Measurements from ENCODE around the gene CLRN3. TPM values are rescaled to one million over a fixed set of nuclear protein-coding genes. Genes with fewer than 3 reads are reported as not detected.

Gene CLRN3
- total and polyA plus RNA-seq, 9 of the 15 experiments (the other 6 are each of a cell fraction or from before 2014, with no cell fraction given), result not detected

DNA sequence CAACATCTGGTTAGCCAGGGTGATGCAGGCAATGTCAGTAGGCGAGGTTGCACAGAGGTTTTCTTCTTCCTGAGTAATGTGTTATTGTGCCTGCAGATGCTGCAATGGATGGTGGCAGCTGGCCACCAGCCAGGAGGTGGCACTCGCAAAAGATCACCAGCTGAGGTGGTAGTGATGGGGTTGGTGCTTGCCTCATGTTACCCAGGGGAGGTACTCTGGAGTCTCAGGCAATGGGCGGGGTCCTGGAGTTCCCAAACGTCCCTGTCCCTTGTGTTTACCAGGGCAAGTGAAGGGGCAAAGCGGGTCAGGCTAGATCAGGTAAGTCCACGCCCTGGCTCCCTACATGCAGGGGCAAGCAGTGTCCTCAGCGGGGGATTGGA lies 21.1 kb downstream of the CLRN3 start:
- Histone ChIP-seq H3K4me3 (no peak overlapping the region), H2AFZ (ENCODE audit: low read depth, low read length) (no peak overlapping the region), H3K9ac (ENCODE audit: insufficient read depth in 1 of 2, low read depth in 2 of 2, low read length in 2 of 2) (no peak overlapping the region), H3K4me1 (replicated peaks in 1 of 2; ENCODE audit: control insufficient read depth in 2 of 2, insufficient read depth in 2 of 2, low read length in 2 of 2) (no peaks in the 10 kb centered on the region), H3K36me3 (ENCODE audit: control insufficient read depth, insufficient read depth, low read length) (no peaks in the 10 kb centered on the region), H3K27me3 (ENCODE audit: control insufficient read depth in 2 of 2, insufficient read depth in 2 of 2, low read length in 2 of 2) (peaks cover 0 to 13% of the 10 kb centered on the region in 2 experiments; a peak in 2 of 5 replicates), H4K20me1 (replicated peaks; ENCODE audit: control insufficient read depth, insufficient read depth, low read length) (no peaks in the 10 kb centered on the region), H3K9me3 (replicated peaks; ENCODE audit: control insufficient read depth, insufficient read depth, low read depth, low read length) (no peaks in the 10 kb centered on the region), H3K27ac (ENCODE audit: extremely low read depth, low read depth, low read length) (no peak overlapping the region), H3K4me2 (ENCODE audit: insufficient read depth, low read length) (no peak overlapping the region), H3K9me1 (ENCODE audit: control insufficient read depth, insufficient read depth, low read length) (no peaks in the 10 kb centered on the region), H3K79me2 (ENCODE audit: control insufficient read depth, insufficient read depth, low read length) (no peaks in the 10 kb centered on the region)
- DNase-seq (ENCODE audit: extremely low read depth in 1 of 4, low spot score in 3 of 4), result no peak
- CTCF ChIA-PET (ENCODE audit: low intra/inter-chr PET ratio), result no interaction called here
- in situ Hi-C loops (cut with MboI), result no loop called here
- intact Hi-C loops (cut with micrococcal nuclease), result no loop called here
- 1% methylated on average over 6 of the region's 7 CpGs for WGBS (ENCODE audit: insufficient coverage, low coverage, missing lambda C conversion rate)
- POLR2A ChIA-PET, result no interaction called here
- FAIRE-seq, result no peak
- no peak for TF ChIP-seq CHD4 (IDR thresholded peaks at IDR 0.05; ENCODE audit: insufficient read depth, insufficient replicate concordance, low read depth, low read length, poor library complexity, severe bottlenecking)
- TF ChIP-seq, protein P1, sequence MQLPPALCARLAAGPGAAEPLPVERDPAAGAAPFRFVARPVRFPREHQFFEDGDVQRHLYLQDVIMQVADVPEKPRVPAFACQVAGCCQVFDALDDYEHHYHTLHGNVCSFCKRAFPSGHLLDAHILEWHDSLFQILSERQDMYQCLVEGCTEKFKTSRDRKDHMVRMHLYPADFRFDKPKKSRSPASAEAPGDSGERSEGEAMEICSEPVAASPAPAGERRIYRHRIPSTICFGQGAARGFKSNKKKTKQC (CRISPR knock-in tag; IDR thresholded peaks at IDR 0.05), result no peak
- TF ChIP-seq ZNF165 (CRISPR knock-in tag; IDR thresholded peaks at IDR 0.05; ENCODE audit: borderline replicate concordance), result no peak
- TF ChIP-seq RBM17 (IDR thresholded peaks at IDR 0.05; ENCODE audit: borderline replicate concordance, low read depth, low read length), result no peak
- TF ChIP-seq NFE2L1 (tag; IDR thresholded peaks at IDR 0.05; ENCODE audit: borderline replicate concordance, low read depth), result no peak
- TF ChIP-seq KDM1A (IDR thresholded peaks at IDR 0.05), result no peak
- no peak for TF ChIP-seq ZNF780A (CRISPR knock-in tag; IDR thresholded peaks at IDR 0.05)
- TF ChIP-seq, protein P2, sequence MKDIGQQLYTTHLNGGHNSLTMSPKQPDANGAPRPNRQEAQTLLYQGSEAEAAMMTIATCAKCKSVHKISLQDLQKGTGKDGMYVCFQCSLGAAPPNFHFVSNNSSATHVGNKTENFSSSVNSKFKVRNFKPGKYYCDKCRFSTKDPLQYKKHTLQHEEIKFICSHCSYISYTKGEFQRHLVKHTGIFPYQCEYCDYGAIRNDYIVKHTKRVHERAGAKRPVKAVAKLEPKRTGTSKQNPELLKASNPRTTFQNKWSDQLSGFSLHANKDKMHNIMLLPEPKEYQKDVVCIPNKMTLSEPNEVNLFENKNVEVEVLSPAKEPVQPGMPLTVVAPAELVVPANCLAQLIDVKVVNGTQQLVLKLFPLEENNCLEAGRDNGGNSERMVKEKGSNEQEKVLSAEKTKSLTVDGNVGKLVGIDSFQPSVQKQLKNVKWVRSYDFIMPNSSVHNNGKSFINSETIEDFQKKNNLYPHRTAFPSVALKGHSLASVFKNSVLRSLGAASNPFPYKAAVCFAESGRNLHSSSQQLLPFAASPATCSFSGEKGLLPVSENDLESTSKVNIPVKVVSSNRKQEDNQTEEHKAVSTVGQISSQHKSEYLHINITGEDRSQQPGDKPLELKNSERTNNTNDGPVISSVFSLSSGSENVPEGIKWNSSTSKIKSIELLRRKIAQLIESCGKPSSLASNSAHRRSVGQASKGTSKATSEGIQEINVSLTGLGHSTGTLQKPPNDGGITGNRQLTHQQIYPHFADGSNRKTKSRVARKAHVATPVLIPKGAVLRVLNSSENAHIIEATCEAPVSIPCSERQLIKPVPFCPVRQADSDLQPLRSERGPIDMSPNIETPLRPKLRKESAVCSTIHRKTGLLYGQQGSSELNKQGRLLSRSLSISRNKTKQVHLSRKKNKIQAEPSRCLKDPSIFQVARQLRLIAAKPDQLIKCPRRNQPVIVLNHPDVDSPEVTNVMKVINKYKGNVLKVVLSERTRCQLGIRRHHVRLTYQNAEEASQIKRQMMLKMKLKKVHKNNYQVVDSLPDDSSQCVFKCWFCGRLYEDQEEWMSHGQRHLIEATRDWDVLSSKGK (CRISPR knock-in tag; IDR thresholded peaks at IDR 0.05), result no peak
- TF ChIP-seq MTA2 (IDR thresholded peaks at IDR 0.05; ENCODE audit: low read depth), result no peak
- no peak for TF ChIP-seq ZNF764 (CRISPR knock-in tag; IDR thresholded peaks at IDR 0.05; ENCODE audit: low read depth)
- no peak for TF ChIP-seq NBN (IDR thresholded peaks at IDR 0.05; ENCODE audit: low read depth)
- TF ChIP-seq, protein P3, sequence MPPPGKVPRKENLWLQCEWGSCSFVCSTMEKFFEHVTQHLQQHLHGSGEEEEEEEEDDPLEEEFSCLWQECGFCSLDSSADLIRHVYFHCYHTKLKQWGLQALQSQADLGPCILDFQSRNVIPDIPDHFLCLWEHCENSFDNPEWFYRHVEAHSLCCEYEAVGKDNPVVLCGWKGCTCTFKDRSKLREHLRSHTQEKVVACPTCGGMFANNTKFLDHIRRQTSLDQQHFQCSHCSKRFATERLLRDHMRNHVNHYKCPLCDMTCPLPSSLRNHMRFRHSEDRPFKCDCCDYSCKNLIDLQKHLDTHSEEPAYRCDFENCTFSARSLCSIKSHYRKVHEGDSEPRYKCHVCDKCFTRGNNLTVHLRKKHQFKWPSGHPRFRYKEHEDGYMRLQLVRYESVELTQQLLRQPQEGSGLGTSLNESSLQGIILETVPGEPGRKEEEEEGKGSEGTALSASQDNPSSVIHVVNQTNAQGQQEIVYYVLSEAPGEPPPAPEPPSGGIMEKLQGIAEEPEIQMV (tag; conservative IDR thresholded peaks at IDR 0.05; ENCODE audit: low read depth), result no peak
- TF ChIP-seq ZNF778 (CRISPR knock-in tag; IDR thresholded peaks at IDR 0.05), result no peak
- TF ChIP-seq SREBF2 (CRISPR knock-in tag; IDR thresholded peaks at IDR 0.05), result no peak
- no peak for TF ChIP-seq MCM3 (IDR thresholded peaks at IDR 0.05)
- TF ChIP-seq XRCC3 (IDR thresholded peaks at IDR 0.05), result no peak
- TF ChIP-seq ZNF668 (CRISPR knock-in tag; IDR thresholded peaks at IDR 0.05), result no peak
- TF ChIP-seq ETV6 (IDR thresholded peaks at IDR 0.05; ENCODE audit: borderline replicate concordance in 1 of 2, low read depth in 2 of 2, low read length in 1 of 2), result no peak
- TF ChIP-seq ETV6 (CRISPR knock-in tag; IDR thresholded peaks at IDR 0.05; ENCODE audit: borderline replicate concordance), result no peak
- no peak for ATAC-seq
- no TSS peak for BruUV-seq (replicated peaks)
